HG02642 (cell line): ENCODE results near the gene DCTN2.

Source experiments
- ATAC-seq: cut with Tn5 transposase; IDR thresholded peaks from one replicate; pipeline ENCODE4 v1.9.1; 2021; ENCODE audit warnings: mild to moderate bottlenecking; ENCODE audit not compliant: unreplicated experiment, poor library complexity

Gene DCTN2

GRCh38 chr12:57550641-57551549, 3.9 kb upstream of the DCTN2 start:
- ATAC-seq, result no peak

GRCh38 chr12:57549909-57550640, 3.1 kb upstream of the DCTN2 start, which contains the start of gene KIF5A:
KIF5A (plus strand) TSS chr12:57550044; CDS start chr12:57550272, 228 bp downstream.
- peak; percentile 28 for ATAC-seq

- ATAC-seq, result no peak
These were observed 2.4 kb upstream of the DCTN2 start for GRCh38 chr12:57549203-57549908.

- ATAC-seq, result no peak
These were observed 1.5 kb upstream of the DCTN2 start for GRCh38 chr12:57548488-57548887.

- no peak for ATAC-seq
These were observed 972 bp upstream of the DCTN2 start for GRCh38 chr12:57548013-57548315.

GRCh38 chr12:57547288-57548012, 458 bp upstream of the DCTN2 start:
- ATAC-seq, result no peak

GRCh38 chr12:57545809-57546437, 1.1 kb downstream of the DCTN2 start:
- no peak for ATAC-seq

GRCh38 chr12:57543581-57543980, 3.4 kb downstream of the DCTN2 start:
- no peak for ATAC-seq

- no peak for ATAC-seq
These were observed 5.3 kb downstream of the DCTN2 start for GRCh38 chr12:57541717-57542116.

GRCh38 chr12:57541001-57541400, 6.0 kb downstream of the DCTN2 start:
- ATAC-seq, result no peak

- ATAC-seq, result no peak
These were observed 7.7 kb downstream of the DCTN2 start for GRCh38 chr12:57539134-57539768.

GRCh38 chr12:57536597-57536942, 10.4 kb downstream of the DCTN2 start:
- no peak for ATAC-seq

- ATAC-seq, result no peak
These were observed 11.0 kb downstream of the DCTN2 start for GRCh38 chr12:57535764-57536596.

GRCh38 chr12:57534991-57535543, 11.9 kb downstream of the DCTN2 start:
- no peak for ATAC-seq

- ATAC-seq, result no peak
These were observed 12.7 kb downstream of the DCTN2 start for GRCh38 chr12:57534250-57534649.

GRCh38 chr12:57533108-57533507, 13.9 kb downstream of the DCTN2 start:
- ATAC-seq, result no peak

GRCh38 chr12:57531836-57532235, 15.2 kb downstream of the DCTN2 start:
- no peak for ATAC-seq

GRCh38 chr12:57530396-57531142, 16.4 kb downstream of the DCTN2 start:
- no peak for ATAC-seq
